PC-3 (cell line): ENCODE measurements around the gene ANKH. TPM values are rescaled to one million over a fixed set of nuclear protein-coding genes. Genes with fewer than 3 reads are reported as not detected.

ENCODE experiments used
- ATAC-seq: fragments of 200-7000 bp; cut with Tn5 transposase; 2 replicates; pipeline ENCODE4 v1.9.1; 2020; ENCODE audit warnings: mild to moderate bottlenecking, moderate library complexity
- BruUV-seq: library from RNA; stranded (reverse); fragments of 400-500 nt; replicated peaks from 2 replicates; lab custom pipeline; 2021; lab: Mats Ljungman, UMichigan
- CTCF ChIA-PET: fragments of 300-600 bp; sonication (Branson Sonifier 250); formaldehyde crosslinking; loops from one replicate; lab custom pipeline; 2022; ENCODE audit warnings: antibody characterized with exemption; lab: Charles Lee
- POLR2A ChIA-PET: fragments of 300-600 bp; sonication (Branson Sonifier 250); formaldehyde crosslinking; loops from one replicate; lab custom pipeline; 2022; ENCODE audit warnings: antibody characterized with exemption; ENCODE audit not compliant: unreplicated experiment; lab: Charles Lee
- DNase-seq: peaks from one replicate; pipeline ENCODE4 v3.0.0-alpha.2; 2015
- H2AFZ ChIP-seq: fragments of 300-600 bp; sonication (generic); 2 replicates; pipeline ENCODE4 v1.6.0; 2016; ENCODE audit warnings: antibody characterized with exemption, low read length
- H3F3A ChIP-seq: fragments of 300-600 bp; sonication (generic); one replicate; pipeline ENCODE4 v1.6.0; 2017; ENCODE audit warnings: antibody characterized with exemption, low read length, control low read depth, mild to moderate bottlenecking; ENCODE audit not compliant: unreplicated experiment
- H3K27ac ChIP-seq: fragments of 300-600 bp; sonication (generic); 2 replicates; pipeline ENCODE4 v1.5.1; 2016; ENCODE audit warnings: mild to moderate bottlenecking, low read length
- H3K27me3 ChIP-seq: fragments of 300-600 bp; sonication (generic); 2 replicates; pipeline ENCODE4 v1.6.1; 2016; ENCODE audit warnings: low read length, mixed read lengths
- H3K36me3 ChIP-seq: fragments of 300-600 bp; sonication (generic); 2 replicates; pipeline ENCODE4 v1.6.1; 2016; ENCODE audit warnings: low read depth, mixed run types, low read length, mixed read lengths
- H3K4me1 ChIP-seq: fragments of 300-600 bp; sonication (generic); 2 replicates; pipeline ENCODE4 v1.5.1; 2016; ENCODE audit warnings: low read length; ENCODE audit not compliant: insufficient read depth
- H3K4me2 ChIP-seq: fragments of 300-600 bp; sonication (generic); 2 replicates; pipeline ENCODE4 v1.6.0; 2016; ENCODE audit warnings: low read length
- H3K4me3 ChIP-seq: fragments of 300-600 bp; sonication (generic); 2 replicates; pipeline ENCODE4 v1.5.1; 2016; ENCODE audit warnings: mild to moderate bottlenecking, low read length, mixed read lengths
- H3K79me2 ChIP-seq: fragments of 300-600 bp; sonication (generic); 2 replicates; pipeline ENCODE4 v1.6.1; 2017; ENCODE audit warnings: low read length, mixed read lengths
- H3K9ac ChIP-seq: fragments of 300-600 bp; sonication (generic); 2 replicates; pipeline ENCODE4 v1.6.0; 2016; ENCODE audit warnings: mild to moderate bottlenecking, low read length
- H3K9me2 ChIP-seq: fragments of 300-600 bp; sonication (generic); replicated peaks from 2 replicates; pipeline ENCODE4 v1.6.1; 2016; ENCODE audit warnings: mixed run types, low read length, mixed read lengths
- H3K9me3 ChIP-seq: fragments of 300-600 bp; sonication (generic); 2 replicates; pipeline ENCODE4 v1.6.1; 2016; ENCODE audit warnings: low read length, mixed read lengths
- H4K20me1 ChIP-seq: fragments of 300-600 bp; sonication (generic); 2 replicates; pipeline ENCODE4 v1.6.1; 2016; ENCODE audit warnings: low read length, mixed read lengths
- EZH2 ChIP-seq: fragments of 300-600 bp; sonication (generic); IDR thresholded peaks from one replicate; pipeline ENCODE4 v1.6.1; 2017; ENCODE audit warnings: antibody characterized with exemption, mild to moderate bottlenecking, low read length; ENCODE audit not compliant: unreplicated experiment
- EZH2phosphoT487 ChIP-seq: fragments of 300-600 bp; sonication (generic); IDR thresholded peaks from 2 replicates; pipeline ENCODE4 v1.6.1; 2018; ENCODE audit warnings: mild to moderate bottlenecking, antibody characterized with exemption, low read length, borderline replicate concordance
- intact Hi-C: fragments of 100-400 bp; cut with micrococcal nuclease; formaldehyde crosslinking; loops from 2 replicates; pipeline ENCODE4 v1.9.0; 2023
- total RNA-seq: library from RNA; depleted of rRNA; stranded (reverse); fragments of >200 nt; gene quantifications from 2 replicates; pipeline ENCODE4 v1.2.3, GENCODE V29; 2014
- TF ChIP-seq, protein P1 (sequence below): fragments of 300-600 bp; sonication (generic); conservative IDR thresholded peaks from 2 replicates; pipeline ENCODE4 v1.5.1; 2017; ENCODE audit warnings: antibody characterized with exemption, low read depth, mild to moderate bottlenecking, low read length

The ANKH gene
- total RNA-seq, 1 experiment from 2014 or later: 11.6 TPM

DNA sequence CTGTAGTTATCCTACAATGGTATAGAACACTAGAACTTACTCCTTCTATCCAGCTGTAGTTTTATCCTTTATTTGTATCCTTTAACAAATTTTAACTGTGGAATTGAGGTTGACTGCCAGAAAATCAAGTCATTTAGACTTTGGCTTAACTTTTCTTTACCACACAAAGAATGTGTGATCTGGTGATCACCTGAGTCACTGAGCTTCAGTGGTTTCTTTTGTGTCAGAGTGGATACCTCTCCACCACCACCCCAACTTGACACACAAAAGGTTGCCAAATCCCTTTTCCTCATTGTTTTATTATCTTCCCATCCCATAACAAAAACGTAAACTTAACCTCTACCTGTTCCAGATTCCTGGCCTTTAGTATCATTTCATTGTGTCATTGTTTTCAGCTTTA lies 201.6 kb downstream of the ANKH start:
- ChIA-PET POLR2A (no interaction called here), CTCF (no interaction called here)
- Histone ChIP-seq H2AFZ (no peak overlapping the region), H3F3A (no peaks in the 10 kb centered on the region), H3K27me3 (no peaks in the 10 kb centered on the region), H3K9me3 (no peaks in the 10 kb centered on the region), H4K20me1 (peaks cover 21% of the 10 kb centered on the region), H3K9ac (no peak overlapping the region), H3K4me1 (peaks cover 41% of the 10 kb centered on the region), H3K79me2 (peaks cover 99% of the 10 kb centered on the region), H3K36me3 (no peaks in the 10 kb centered on the region; the same call in 1 of the 2 replicates), H3K4me3 (no peak overlapping the region), H3K9me2 (no peaks in the 10 kb centered on the region), H3K27ac (no peak overlapping the region), H3K4me2 (0 out of 2 replicates have a peak overlapping the region, but pooled peaks have one; percentile 3)
- intact Hi-C loops: no loop called here
- ATAC-seq (no peak; the same call in 1 of the 2 replicates), DNase-seq (peak; percentile 64)
- no TSS peak for BruUV-seq
- no peak for TF ChIP-seq EZH2
- TF ChIP-seq, protein P1, sequence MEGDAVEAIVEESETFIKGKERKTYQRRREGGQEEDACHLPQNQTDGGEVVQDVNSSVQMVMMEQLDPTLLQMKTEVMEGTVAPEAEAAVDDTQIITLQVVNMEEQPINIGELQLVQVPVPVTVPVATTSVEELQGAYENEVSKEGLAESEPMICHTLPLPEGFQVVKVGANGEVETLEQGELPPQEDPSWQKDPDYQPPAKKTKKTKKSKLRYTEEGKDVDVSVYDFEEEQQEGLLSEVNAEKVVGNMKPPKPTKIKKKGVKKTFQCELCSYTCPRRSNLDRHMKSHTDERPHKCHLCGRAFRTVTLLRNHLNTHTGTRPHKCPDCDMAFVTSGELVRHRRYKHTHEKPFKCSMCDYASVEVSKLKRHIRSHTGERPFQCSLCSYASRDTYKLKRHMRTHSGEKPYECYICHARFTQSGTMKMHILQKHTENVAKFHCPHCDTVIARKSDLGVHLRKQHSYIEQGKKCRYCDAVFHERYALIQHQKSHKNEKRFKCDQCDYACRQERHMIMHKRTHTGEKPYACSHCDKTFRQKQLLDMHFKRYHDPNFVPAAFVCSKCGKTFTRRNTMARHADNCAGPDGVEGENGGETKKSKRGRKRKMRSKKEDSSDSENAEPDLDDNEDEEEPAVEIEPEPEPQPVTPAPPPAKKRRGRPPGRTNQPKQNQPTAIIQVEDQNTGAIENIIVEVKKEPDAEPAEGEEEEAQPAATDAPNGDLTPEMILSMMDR: no peak
- no peak for TF ChIP-seq EZH2phosphoT487

DNA sequence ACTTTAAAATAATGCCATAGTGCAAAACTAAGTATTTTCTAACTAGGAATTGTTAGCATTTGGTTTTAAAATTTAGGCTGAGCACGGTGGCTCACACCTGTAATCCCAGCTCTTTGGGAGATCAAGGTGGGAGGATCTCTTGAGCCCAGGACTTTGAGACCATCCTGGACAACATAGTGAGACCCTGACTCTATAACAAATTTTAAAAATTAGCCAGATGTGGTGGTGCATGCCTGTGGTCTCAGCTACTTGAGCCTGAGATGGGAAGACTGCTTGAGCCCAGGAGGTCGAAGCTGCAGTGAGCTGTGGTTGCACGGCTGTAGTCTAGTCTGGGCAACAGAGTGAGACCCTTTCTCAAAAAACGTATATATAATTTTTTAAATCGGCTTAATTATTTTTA lies 202.2 kb downstream of the ANKH start:
- no peaks in the 10 kb centered on the region; the same call in 1 of the 2 replicates for H3K36me3 ChIP-seq
- H3K79me2 ChIP-seq: peaks cover 96% of the 10 kb centered on the region
- CTCF ChIA-PET: no interaction called here
- H3K4me1 ChIP-seq: peaks cover 41% of the 10 kb centered on the region
- H3K27me3 ChIP-seq: no peaks in the 10 kb centered on the region
- H2AFZ ChIP-seq: no peak overlapping the region
- DNase-seq: no peak
- BruUV-seq: no TSS peak
- no peaks in the 10 kb centered on the region for H3K9me2 ChIP-seq
- H4K20me1 ChIP-seq: peaks cover 21% of the 10 kb centered on the region
- H3K4me2 ChIP-seq: 0 out of 2 replicates have a peak overlapping the region, but pooled peaks have one; percentile 3
- no peak overlapping the region for H3K4me3 ChIP-seq
- no peak overlapping the region for H3K27ac ChIP-seq
- POLR2A ChIA-PET: no interaction called here
- H3K9ac ChIP-seq: no peak overlapping the region
- ATAC-seq: no peak
- intact Hi-C loops: no loop called here
- TF ChIP-seq EZH2 (no peak), EZH2phosphoT487 (no peak)
- TF ChIP-seq, protein P1: no peak
- H3F3A ChIP-seq: no peaks in the 10 kb centered on the region
- H3K9me3 ChIP-seq: no peaks in the 10 kb centered on the region

DNA sequence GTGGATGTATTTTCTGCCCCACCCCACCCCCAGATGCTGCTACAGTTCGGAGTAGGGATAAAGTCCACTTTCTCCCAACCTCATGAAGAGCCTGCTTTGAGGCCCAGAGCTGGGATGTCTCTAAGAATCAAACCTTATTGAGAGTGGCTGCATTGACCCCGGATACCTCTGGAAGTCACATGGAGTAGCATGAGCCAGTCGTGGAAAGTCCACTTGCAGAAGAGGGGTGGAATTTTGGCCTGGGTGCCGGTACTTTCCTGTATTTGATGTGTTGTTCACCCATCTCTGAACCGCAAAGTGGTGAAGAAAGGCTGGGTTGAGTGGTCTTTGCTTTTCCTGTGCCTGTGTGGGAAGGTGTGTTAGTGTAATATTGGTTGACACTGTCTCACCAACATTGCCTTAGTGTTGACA lies 203.4 kb downstream of the ANKH start:
- Histone ChIP-seq H3K9ac (no peak overlapping the region), H3K9me2 (no peaks in the 10 kb centered on the region), H3K79me2 (peaks cover 92% of the 10 kb centered on the region), H3K27me3 (no peaks in the 10 kb centered on the region), H3K4me2 (peak overlapping the region; percentile 5; the same call in 1 of the 2 replicates), H3K27ac (no peak overlapping the region), H3K4me3 (no peak overlapping the region), H3K9me3 (no peaks in the 10 kb centered on the region), H3K4me1 (peaks cover 49% of the 10 kb centered on the region), H3K36me3 (no peaks in the 10 kb centered on the region; the same call in 1 of the 2 replicates), H2AFZ (no peak overlapping the region), H3F3A (no peaks in the 10 kb centered on the region), H4K20me1 (peaks cover 21% of the 10 kb centered on the region)
- no TSS peak for BruUV-seq
- TF ChIP-seq EZH2 (no peak), EZH2phosphoT487 (no peak)
- TF ChIP-seq, protein P1: no peak
- intact Hi-C loops: no loop called here
- DNase-seq: no peak
- no peak for ATAC-seq
- ChIA-PET POLR2A (no interaction called here), CTCF (no interaction called here)
